Liver (tissue), 3 donors: ENCODE results near the gene APBA2.

Experiments
- ATF3 ChIP-seq: IDR thresholded peaks from 2 replicates; pipeline ENCODE4 v1.6.1; 2016; ENCODE audit warnings: antibody characterized with exemption
- CTCF ChIP-seq: fragments of 150-350 bp; IDR thresholded peaks from 2 replicates; pipeline ENCODE4 v1.5.1; 2017; ENCODE audit warnings: improper control_type of control experiment, low read depth, low read length; ENCODE audit not compliant: missing input control
- EGR1 ChIP-seq, 2 donors: IDR thresholded peaks; 2 replicates each; pipeline ENCODE4 v1.6.1; 2016 to 2018; ENCODE audit warnings: antibody characterized with exemption in 2 of 2, low read depth in 2 of 2
- GABPA ChIP-seq, 2 donors: IDR thresholded peaks in 1 of 2; conservative IDR thresholded peaks in 1 of 2; 2 replicates each; pipeline ENCODE4 v1.6.1; 2016; ENCODE audit warnings: antibody characterized with exemption in 2 of 2, mild to moderate bottlenecking in 1 of 2, moderate library complexity in 1 of 2
- JUND ChIP-seq, 2 donors: IDR thresholded peaks; 2 replicates each; pipeline ENCODE4 v1.6.1; 2016; ENCODE audit warnings: antibody characterized with exemption in 2 of 2
- MAX ChIP-seq: IDR thresholded peaks from 2 replicates; pipeline ENCODE4 v1.6.1; 2016; ENCODE audit warnings: antibody characterized with exemption
- RAD21 ChIP-seq, 2 donors: IDR thresholded peaks; 2 replicates each; pipeline ENCODE4 v1.6.1; 2016; ENCODE audit warnings: antibody characterized with exemption in 2 of 2, mild to moderate bottlenecking in 2 of 2
- REST ChIP-seq: IDR thresholded peaks from 2 replicates; pipeline ENCODE4 v1.6.1; 2016; ENCODE audit warnings: antibody characterized with exemption, mild to moderate bottlenecking
- RXRA ChIP-seq, 2 donors: IDR thresholded peaks; 2 replicates each; pipeline ENCODE4 v1.6.1; 2017 to 2018; ENCODE audit warnings: antibody characterized with exemption in 2 of 2, mild to moderate bottlenecking in 1 of 2
- TAF1 ChIP-seq: conservative IDR thresholded peaks from 2 replicates; pipeline ENCODE4 v1.6.1; 2016; ENCODE audit warnings: antibody characterized with exemption, mild to moderate bottlenecking
- donor health status: healthy.
- donor health status: healthy.

- TF ChIP-seq CTCF (no peak), EGR1 (IDR thresholded peaks at IDR 0.05; ENCODE audit: low read depth in 2 of 2) (no peak), RXRA (IDR thresholded peaks at IDR 0.05) (no peak), REST (no peak), GABPA (IDR thresholded peaks at IDR 0.05 in 1 of 2, conservative IDR thresholded peaks at IDR 0.05 in 1 of 2) (no peak), RAD21 (IDR thresholded peaks at IDR 0.05) (no peak), MAX (no peak), TAF1 (no peak), ATF3 (no peak), JUND (IDR thresholded peaks at IDR 0.05) (no peak)
These were observed 50.3 kb downstream of the APBA2 start for GRCh38 chr15:28936081-28936480.
